Pancreas (tissue), 10 donors: ENCODE results near the gene LMOD1. TPM values are rescaled to one million over a fixed set of nuclear protein-coding genes. Genes with fewer than 3 reads are reported as not detected.

ENCODE experiments used
- ATAC-seq, 4 donors: fragments of 200-7000 bp; cut with Tn5 transposase; one replicate each; pipeline versions ENCODE4 v1.8.0 to v1.9.1; 2020; ENCODE audit warnings: mild to moderate bottlenecking in 4 of 4, moderate library complexity in 4 of 4
- DNase-seq, 6 donors: peaks; one replicate each; pipeline ENCODE4 v3.0.0-alpha.2; 2020
- FAIRE-seq: peaks from 2 replicates; lab custom pipeline; 2012; peaks lifted over from hg19 to GRCh38; lab: Jason Lieb, UNC
- H3K27ac ChIP-seq, 4 donors: fragments of 200-600 bp; sonication (generic); 1 replicate in 3 of 4; 2 replicates in 1 of 4; pipeline versions ENCODE4 v1.5.0 to v1.8.0; 2020
- H3K27me3 ChIP-seq, 4 donors: fragments of 200-600 bp; one replicate each; pipeline ENCODE4 v1.8.0; 2021
- H3K36me3 ChIP-seq, 3 donors: fragments of 200-600 bp; sonication (generic) in 1 of 3; one replicate each; pipeline versions ENCODE4 v1.5.0 to v1.8.0; 2020 to 2021
- H3K4me1 ChIP-seq, 3 donors: fragments of 200-600 bp; one replicate each; pipeline ENCODE4 v1.8.0; 2021
- H3K4me3 ChIP-seq, 4 donors: fragments of 200-600 bp; sonication (generic) in 2 of 4; one replicate each; pipeline versions ENCODE4 v1.5.0 to v1.8.0; 2020 to 2021
- H3K9me3 ChIP-seq, 4 donors: fragments of 200-600 bp; one replicate each; pipeline ENCODE4 v1.8.0; 2021
- WGBS, 2 donors: extraction: QIAGEN DNeasy Blood & Tissue Kit; methylation state at CpG; one replicate each; pipeline ENCODE4 v1.1.7; 2013; 5-methylcytosine and 5-hydroxymethylcytosine counted together
- intact Hi-C, 3 donors: fragments of 100-400 bp; cut with DNase I; formaldehyde crosslinking; loops; one replicate each; pipeline versions ENCODE4 v1.11.1 to v1.14.2; 2022
- polyA plus RNA-seq, 2 donors: library from polyadenylated mRNA; stranded (reverse); fragments of 200-250 nt; gene quantifications; one replicate each; pipeline ENCODE4 v1.2.3, GENCODE V29; 2013
- total RNA-seq, 6 donors: library from RNA; stranded (reverse); fragmentation: NEBNext Ultra II Directional in 4 of 6; extraction: Animal tissue kit (Norgen Biotek cat#: 25700) in 4 of 6; gene quantifications; one replicate each; pipeline versions ENCODE4 v1.2.1 to v1.2.4, GENCODE V29; 2021 to 2023
- TF ChIP-seq, protein P1 (sequence below), 4 donors: fragments of 200-600 bp; sonication (generic) in 3 of 4; IDR thresholded peaks; one replicate each; pipeline versions ENCODE4 v1.5.0 to v1.8.0; 2021; ENCODE audit warnings: antibody characterized with exemption in 4 of 4
- donor health status: healthy with polysubstance abuse.
- donor health status: DM: no; HTN: no; CAD: no; lungs with moderate emphysema.
- donor health status: DM: no; HTN: no; CAD: no.
- donor health status: control.
- donor health status: control.
- donor health status: Bipolar disorder and iron deficiency.
- donor health status: DM: yes; HTN: yes; CAD: no.
- donor health status: DM: no; HTN: no; CAD: no.
- donor health status: DM: no; HTN: no; CAD: no.
- donor health status: DM: yes; HTN: yes; CAD: no.

Gene LMOD1
- total and polyA plus RNA-seq, 8 donors, result 0.67 to 13.6 (median 2.1) TPM

- H3K9me3 ChIP-seq, result no peaks in the 10 kb centered on the region
- 62 to 70% methylated on average over 14 of the region's 14 CpGs for WGBS, 2 donors
- no peak overlapping the region for H3K4me3 ChIP-seq
- TF ChIP-seq, protein P1, sequence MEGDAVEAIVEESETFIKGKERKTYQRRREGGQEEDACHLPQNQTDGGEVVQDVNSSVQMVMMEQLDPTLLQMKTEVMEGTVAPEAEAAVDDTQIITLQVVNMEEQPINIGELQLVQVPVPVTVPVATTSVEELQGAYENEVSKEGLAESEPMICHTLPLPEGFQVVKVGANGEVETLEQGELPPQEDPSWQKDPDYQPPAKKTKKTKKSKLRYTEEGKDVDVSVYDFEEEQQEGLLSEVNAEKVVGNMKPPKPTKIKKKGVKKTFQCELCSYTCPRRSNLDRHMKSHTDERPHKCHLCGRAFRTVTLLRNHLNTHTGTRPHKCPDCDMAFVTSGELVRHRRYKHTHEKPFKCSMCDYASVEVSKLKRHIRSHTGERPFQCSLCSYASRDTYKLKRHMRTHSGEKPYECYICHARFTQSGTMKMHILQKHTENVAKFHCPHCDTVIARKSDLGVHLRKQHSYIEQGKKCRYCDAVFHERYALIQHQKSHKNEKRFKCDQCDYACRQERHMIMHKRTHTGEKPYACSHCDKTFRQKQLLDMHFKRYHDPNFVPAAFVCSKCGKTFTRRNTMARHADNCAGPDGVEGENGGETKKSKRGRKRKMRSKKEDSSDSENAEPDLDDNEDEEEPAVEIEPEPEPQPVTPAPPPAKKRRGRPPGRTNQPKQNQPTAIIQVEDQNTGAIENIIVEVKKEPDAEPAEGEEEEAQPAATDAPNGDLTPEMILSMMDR (IDR thresholded peaks at IDR 0.05), result no peak
- intact Hi-C loops, result no loop called here
- no peaks in the 10 kb centered on the region for H3K27me3 ChIP-seq
- no peak for FAIRE-seq
- no peak overlapping the region for H3K27ac ChIP-seq
- no peaks in the 10 kb centered on the region for H3K36me3 ChIP-seq
- H3K4me1 ChIP-seq, result no peaks in the 10 kb centered on the region
- DNase-seq, result no peak
- ATAC-seq, result no peak
Measured at GRCh38 chr1:201914456-201915235, 31.7 kb downstream of the LMOD1 start.

- Histone ChIP-seq H3K9me3 (no peaks in the 10 kb centered on the region), H3K4me3 (no peak overlapping the region), H3K36me3 (no peaks in the 10 kb centered on the region), H3K4me1 (no peaks in the 10 kb centered on the region), H3K27me3 (no peaks in the 10 kb centered on the region), H3K27ac (no peak overlapping the region)
- WGBS, 2 donors, result 61 to 65% methylated on average over 5 of the region's 5 CpGs
- ATAC-seq, result no peak
- FAIRE-seq, result no peak
- TF ChIP-seq, protein P1 (IDR thresholded peaks at IDR 0.05), result no peak
- no peak for DNase-seq
- intact Hi-C loops, result no loop called here
Measured at GRCh38 chr1:201912832-201913231, 33.5 kb downstream of the LMOD1 start.

GRCh38 chr1:201911826-201912571 lies 34.3 kb downstream of the LMOD1 start:
- FAIRE-seq (no peak), DNase-seq (no peak), ATAC-seq (no peak)
- intact Hi-C loops, result no loop called here
- Histone ChIP-seq H3K27me3 (no peaks in the 10 kb centered on the region), H3K9me3 (no peaks in the 10 kb centered on the region), H3K4me3 (no peak overlapping the region), H3K27ac (no peak overlapping the region), H3K4me1 (no peaks in the 10 kb centered on the region), H3K36me3 (no peaks in the 10 kb centered on the region)
- WGBS, 2 donors, result 64 to 78% methylated on average over 4 of the region's 4 CpGs
- TF ChIP-seq, protein P1 (IDR thresholded peaks at IDR 0.05), result no peak

DNA sequence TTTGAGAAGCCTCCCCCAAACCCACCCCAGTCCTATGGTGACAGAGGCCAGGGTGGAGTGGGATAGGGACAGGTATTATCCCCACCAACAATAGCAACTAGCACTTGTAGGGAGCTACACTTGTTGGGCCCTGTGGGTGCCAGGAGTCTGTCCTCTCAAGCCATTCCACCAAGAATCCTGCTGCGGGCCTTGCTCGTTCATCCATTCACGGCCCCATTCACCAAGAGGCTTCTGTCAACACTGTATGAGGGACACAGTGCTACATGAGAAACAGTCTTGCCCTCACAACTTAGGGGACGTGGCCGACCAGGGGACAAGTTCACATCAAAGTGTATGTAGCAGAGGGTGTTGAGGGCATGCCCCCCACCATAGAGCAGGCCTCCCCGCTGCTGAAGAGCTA lies 38.7 kb downstream of the LMOD1 start:
- no peak overlapping the region for H3K27ac ChIP-seq
- H3K9me3 ChIP-seq, result no peaks in the 10 kb centered on the region
- no peaks in the 10 kb centered on the region for H3K4me1 ChIP-seq
- no peaks in the 10 kb centered on the region for H3K27me3 ChIP-seq
- no peak for FAIRE-seq
- intact Hi-C loops, result no loop called here
- no peaks in the 10 kb centered on the region for H3K36me3 ChIP-seq
- no peak overlapping the region for H3K4me3 ChIP-seq
- WGBS, 2 donors, result 84 to 86% methylated on average over 6 of the region's 6 CpGs
- DNase-seq, result no peak
- TF ChIP-seq, protein P1 (IDR thresholded peaks at IDR 0.05), result no peak
- ATAC-seq, result no peak

DNA sequence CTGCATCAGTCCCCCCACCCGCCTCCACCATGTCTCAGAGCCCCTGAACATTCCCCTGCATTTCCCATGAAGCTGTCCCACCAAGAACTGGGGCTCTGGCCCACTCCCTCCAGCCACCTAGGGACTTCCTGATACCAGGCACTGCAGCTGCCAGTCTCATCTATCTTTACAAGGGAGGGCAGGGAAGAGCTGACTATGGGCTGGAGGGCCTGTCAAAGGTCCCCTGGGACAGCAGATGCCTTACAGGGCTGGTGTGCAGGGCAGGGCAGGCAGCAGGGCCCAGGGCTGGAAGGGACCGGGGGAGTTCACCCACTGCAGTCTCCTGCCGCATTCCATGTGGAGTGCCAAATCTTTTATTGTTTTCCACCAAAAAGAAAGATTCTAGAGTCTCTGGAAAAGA lies 40.0 kb downstream of the LMOD1 start:
- TF ChIP-seq, protein P1 (IDR thresholded peaks at IDR 0.05), result no peak
- Histone ChIP-seq H3K36me3 (no peaks in the 10 kb centered on the region), H3K4me1 (no peaks in the 10 kb centered on the region), H3K4me3 (no peak overlapping the region), H3K27me3 (no peaks in the 10 kb centered on the region), H3K27ac (no peak overlapping the region), H3K9me3 (no peaks in the 10 kb centered on the region)
- DNase-seq (no peak), ATAC-seq (no peak), FAIRE-seq (no peak)
- intact Hi-C loops, result no loop called here
- 85 to 92% methylated on average over 3 of the region's 3 CpGs for WGBS, 2 donors
